ENCODE data around the gene SMIM7. TPM values are rescaled to one million over a fixed set of nuclear protein-coding genes. Genes with fewer than 3 reads are reported as not detected.

SMIM7 gene
- total and polyA plus RNA-seq, 7 donors, result 16.1 to 76.9 (median 50.0) TPM

DNA sequence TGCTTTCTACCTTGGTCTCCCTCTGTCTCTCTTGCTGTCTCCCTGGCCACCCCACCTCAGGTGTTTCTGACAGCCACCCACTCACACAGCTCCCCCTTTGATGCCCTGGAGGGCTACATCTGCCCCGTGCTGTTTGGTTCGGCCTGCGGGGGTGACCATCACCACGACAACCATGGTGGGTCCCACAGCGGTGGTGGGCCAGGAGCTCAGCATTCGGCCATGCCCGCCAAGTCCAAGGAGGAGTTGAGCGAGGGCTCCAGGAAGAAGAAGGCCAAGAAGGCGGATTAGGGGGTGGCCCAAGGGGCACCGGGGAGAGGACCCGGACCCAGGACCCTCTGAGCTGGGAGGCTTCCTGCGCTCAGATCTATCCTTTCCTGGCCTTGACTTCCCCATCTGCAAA, 28.1 kb upstream of the SMIM7 start:
- TF ChIP-seq, protein P1, sequence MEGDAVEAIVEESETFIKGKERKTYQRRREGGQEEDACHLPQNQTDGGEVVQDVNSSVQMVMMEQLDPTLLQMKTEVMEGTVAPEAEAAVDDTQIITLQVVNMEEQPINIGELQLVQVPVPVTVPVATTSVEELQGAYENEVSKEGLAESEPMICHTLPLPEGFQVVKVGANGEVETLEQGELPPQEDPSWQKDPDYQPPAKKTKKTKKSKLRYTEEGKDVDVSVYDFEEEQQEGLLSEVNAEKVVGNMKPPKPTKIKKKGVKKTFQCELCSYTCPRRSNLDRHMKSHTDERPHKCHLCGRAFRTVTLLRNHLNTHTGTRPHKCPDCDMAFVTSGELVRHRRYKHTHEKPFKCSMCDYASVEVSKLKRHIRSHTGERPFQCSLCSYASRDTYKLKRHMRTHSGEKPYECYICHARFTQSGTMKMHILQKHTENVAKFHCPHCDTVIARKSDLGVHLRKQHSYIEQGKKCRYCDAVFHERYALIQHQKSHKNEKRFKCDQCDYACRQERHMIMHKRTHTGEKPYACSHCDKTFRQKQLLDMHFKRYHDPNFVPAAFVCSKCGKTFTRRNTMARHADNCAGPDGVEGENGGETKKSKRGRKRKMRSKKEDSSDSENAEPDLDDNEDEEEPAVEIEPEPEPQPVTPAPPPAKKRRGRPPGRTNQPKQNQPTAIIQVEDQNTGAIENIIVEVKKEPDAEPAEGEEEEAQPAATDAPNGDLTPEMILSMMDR (IDR thresholded peaks at IDR 0.05), result no peak
- Histone ChIP-seq H3K36me3 (ENCODE audit: insufficient read depth in 1 of 2, low read depth in 1 of 2) (peaks cover 0 to 20% of the 10 kb centered on the region in 2 donors), H3K9me3 (no peaks in the 10 kb centered on the region), H3K27ac (no peak overlapping the region), H3K4me3 (no peak overlapping the region), H3K4me1 (peaks cover 5% of the 10 kb centered on the region), H3K27me3 (ENCODE audit: insufficient read depth in 3 of 3, low read length in 2 of 3) (no peaks in the 10 kb centered on the region)
- WGBS, 3 donors, result 89 to 93% (median 91%) methylated on average over 12 of the region's 12 CpGs
- ATAC-seq (peak in 1 of 4 donors; percentile 14), DNase-seq (no peak)
- intact Hi-C loops (cut with DNase I), result no loop called here

DNA sequence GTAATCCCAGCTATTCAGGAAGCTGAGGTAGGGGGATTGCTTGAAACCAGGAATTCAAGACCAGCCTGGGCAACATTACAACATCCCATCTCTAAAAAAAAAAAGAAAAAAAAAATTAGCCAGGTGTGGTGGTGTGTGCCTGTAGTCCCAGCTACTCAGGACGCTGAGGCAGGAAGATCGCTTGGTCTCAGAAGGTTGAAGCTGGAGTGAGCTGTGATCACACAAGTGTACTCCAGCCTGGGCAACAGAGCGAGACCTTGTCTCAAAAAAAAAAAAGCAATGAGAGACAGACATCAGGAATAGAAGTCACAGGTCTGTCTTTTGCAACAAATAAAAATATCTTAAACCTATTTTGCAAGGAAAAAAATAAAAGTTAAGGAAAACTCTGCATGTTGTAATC, 24.3 kb upstream of the SMIM7 start:
- intact Hi-C loops (cut with DNase I), result no loop called here
- Histone ChIP-seq H3K4me3 (no peak overlapping the region), H3K36me3 (ENCODE audit: insufficient read depth in 1 of 2, low read depth in 1 of 2) (peaks cover 0 to 59% of the 10 kb centered on the region in 2 donors), H3K27me3 (ENCODE audit: insufficient read depth in 3 of 3, low read length in 2 of 3) (no peaks in the 10 kb centered on the region), H3K9me3 (no peaks in the 10 kb centered on the region), H3K27ac (no peak overlapping the region), H3K4me1 (peaks cover 5% of the 10 kb centered on the region)
- DNase-seq, result no peak
- 87 to 93% (median 90%) methylated on average over 3 of the region's 3 CpGs for WGBS, 3 donors
- TF ChIP-seq, protein P1 (IDR thresholded peaks at IDR 0.05), result no peak
- no peak for ATAC-seq

DNA sequence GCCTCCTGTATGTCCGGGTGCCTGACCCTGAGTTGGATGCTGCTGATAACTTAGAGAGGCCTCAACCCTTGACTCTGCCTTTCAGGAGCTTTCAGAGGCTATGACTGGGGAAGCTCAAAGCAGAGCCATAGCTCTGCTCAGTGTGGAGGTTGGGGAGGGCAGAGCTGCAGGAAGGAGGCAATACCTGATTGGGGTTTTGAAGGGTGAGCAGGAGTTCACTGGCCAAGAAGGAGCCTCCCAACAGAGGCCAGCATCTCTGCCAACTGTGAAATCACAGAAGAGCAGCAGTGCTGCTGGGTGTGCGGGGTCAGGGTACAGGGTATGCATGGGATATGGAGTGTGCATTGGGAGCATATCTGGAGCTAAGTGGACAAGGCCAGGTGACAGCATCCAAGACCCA, 22.6 kb upstream of the SMIM7 start:
- Histone ChIP-seq H3K36me3 (ENCODE audit: insufficient read depth in 1 of 2, low read depth in 1 of 2) (peaks cover 0 to 59% of the 10 kb centered on the region in 2 donors), H3K9me3 (no peaks in the 10 kb centered on the region), H3K4me1 (peaks cover 5% of the 10 kb centered on the region), H3K4me3 (no peak overlapping the region), H3K27me3 (ENCODE audit: insufficient read depth in 3 of 3, low read length in 2 of 3) (no peaks in the 10 kb centered on the region), H3K27ac (no peak overlapping the region)
- 93 to 100% (median 98%) methylated on average over 2 of the region's 2 CpGs for WGBS, 3 donors
- TF ChIP-seq, protein P1 (IDR thresholded peaks at IDR 0.05), result no peak
- ATAC-seq (no peak), DNase-seq (no peak)
- intact Hi-C loops (cut with DNase I), result no loop called here

DNA sequence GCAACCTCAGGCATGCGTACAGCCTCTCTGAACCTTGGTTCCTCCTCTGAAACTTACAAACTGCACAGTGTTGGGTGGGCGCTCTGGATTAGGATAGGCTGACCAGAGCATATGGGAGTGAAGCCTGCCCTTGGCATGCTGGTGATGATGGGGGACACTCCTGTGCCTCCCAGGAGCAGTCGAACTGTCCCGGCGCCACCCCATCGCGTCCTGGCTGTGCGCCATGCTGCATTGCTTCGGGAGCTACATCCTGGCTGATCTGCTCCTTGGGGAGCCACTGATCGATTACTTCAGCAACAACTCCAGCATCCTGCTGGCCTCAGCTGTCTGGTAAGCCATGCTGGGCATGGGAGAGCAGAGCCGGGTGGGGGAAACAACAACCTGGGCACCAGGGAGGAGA, 19.9 kb upstream of the SMIM7 start:
- TF ChIP-seq, protein P1 (IDR thresholded peaks at IDR 0.05), result no peak
- H3K36me3 ChIP-seq (ENCODE audit: insufficient read depth in 1 of 2, low read depth in 1 of 2), result peaks cover 0 to 49% of the 10 kb centered on the region in 2 donors
- WGBS, 3 donors, result 86 to 93% (median 89%) methylated on average over 11 of the region's 11 CpGs

DNA sequence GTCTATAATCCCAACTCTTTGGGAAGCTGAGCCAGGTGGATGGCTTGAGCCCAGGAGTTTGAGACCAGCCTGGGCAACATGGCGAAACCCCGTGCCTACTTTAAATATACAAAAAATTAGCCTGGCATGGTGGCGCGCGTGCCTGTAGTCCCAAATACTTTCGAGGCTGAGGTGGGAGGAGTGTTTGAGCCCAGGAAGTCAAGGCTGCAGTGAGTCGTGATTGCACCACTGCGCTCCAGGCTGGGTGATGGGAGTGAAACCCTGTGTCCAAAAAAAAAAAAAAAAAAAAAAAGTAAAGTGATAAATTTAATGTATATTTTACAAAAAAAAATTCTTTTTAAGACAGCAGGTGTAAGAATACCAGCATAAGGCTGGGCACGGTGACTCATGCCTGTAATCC, 18.6 kb upstream of the SMIM7 start:
- no peak for DNase-seq
- WGBS, 3 donors, result 86 to 87% (median 86%) methylated on average over 9 of the region's 9 CpGs

More for the DNA sequence above, 19.9 kb upstream of the SMIM7 start:
- Histone ChIP-seq H3K4me3 (no peak overlapping the region), H3K27ac (no peak overlapping the region), H3K4me1 (peaks cover 6% of the 10 kb centered on the region), H3K9me3 (no peaks in the 10 kb centered on the region), H3K27me3 (ENCODE audit: insufficient read depth in 3 of 3, low read length in 2 of 3) (no peaks in the 10 kb centered on the region)
- intact Hi-C loops (cut with DNase I), result no loop called here
- ATAC-seq, result no peak
- DNase-seq, result no peak

More for the DNA sequence above, 18.6 kb upstream of the SMIM7 start:
- Histone ChIP-seq H3K27ac (no peak overlapping the region), H3K27me3 (ENCODE audit: insufficient read depth in 3 of 3, low read length in 2 of 3) (no peaks in the 10 kb centered on the region), H3K9me3 (no peaks in the 10 kb centered on the region), H3K4me3 (no peak overlapping the region), H3K36me3 (ENCODE audit: insufficient read depth in 1 of 2, low read depth in 1 of 2) (peaks cover 0 to 42% of the 10 kb centered on the region in 2 donors), H3K4me1 (peaks cover 10% of the 10 kb centered on the region)
- intact Hi-C loops (cut with DNase I), result no loop called here
- TF ChIP-seq, protein P1 (IDR thresholded peaks at IDR 0.05), result no peak
- no peak for ATAC-seq

Measured in psoas muscle (tissue), 8 donors.